Uterus (tissue), 4 donors: Measurements from ENCODE around the gene KCND3. TPM values are rescaled to one million over a fixed set of nuclear protein-coding genes. Genes with fewer than 3 reads are reported as not detected.

Experiments
- DNase-seq, 2 donors: peaks; one replicate each; pipeline ENCODE4 v3.0.0-alpha.2; 2019 to 2020
- H3K27ac ChIP-seq, 2 donors: fragments of 200-600 bp; sonication (generic); 1 replicate in 1 of 2; 2 replicates in 1 of 2; pipeline ENCODE4 v1.5.1; 2016 to 2018
- H3K27me3 ChIP-seq, 2 donors: fragments of 200-600 bp; sonication (generic); one replicate each; pipeline ENCODE4 v1.5.1; 2018 to 2019; ENCODE audit warnings: control low read depth in 1 of 2
- H3K36me3 ChIP-seq, 2 donors: fragments of 200-600 bp; sonication (generic); one replicate each; pipeline ENCODE4 v1.5.1; 2019; ENCODE audit warnings: control low read depth in 1 of 2
- H3K4me1 ChIP-seq, 2 donors: fragments of 200-600 bp; sonication (generic); one replicate each; pipeline ENCODE4 v1.5.1; 2018 to 2019; ENCODE audit warnings: control low read depth in 1 of 2
- H3K4me3 ChIP-seq, 2 donors: fragments of 200-600 bp; sonication (generic); 1 replicate in 1 of 2; 2 replicates in 1 of 2; pipeline ENCODE4 v1.5.1; 2018 to 2019; ENCODE audit warnings: mild to moderate bottlenecking in 1 of 2
- H3K9me3 ChIP-seq, 2 donors: fragments of 200-600 bp; sonication (generic); one replicate each; pipeline ENCODE4 v1.5.1; 2019; ENCODE audit warnings: control low read depth in 1 of 2
- CTCF ChIP-seq, 4 experiments: fragments of 200-600 bp in 2 of 4; fragments of 450-650 bp in 2 of 4; sonication (generic) in 2 of 4; IDR thresholded peaks; one replicate each; pipeline ENCODE4 v1.5.1; 2016 to 2019; ENCODE audit warnings: antibody characterized with exemption in 4 of 4, mild to moderate bottlenecking in 2 of 4, moderate library complexity in 1 of 4
- POLR2A ChIP-seq, 2 donors: fragments of 450-650 bp; IDR thresholded peaks; one replicate each; pipeline ENCODE4 v1.6.1; 2016; ENCODE audit warnings: antibody characterized with exemption in 2 of 2, mild to moderate bottlenecking in 1 of 2, moderate library complexity in 1 of 2
- intact Hi-C: fragments of 100-400 bp; cut with DNase I; formaldehyde crosslinking; loops from one replicate; pipeline ENCODE4 v1.15.1; 2023; ENCODE audit warnings: low total_unique reads
- total RNA-seq, 4 donors: library from RNA; depleted of rRNA in 3 of 4; stranded (reverse); fragments of >200 nt in 3 of 4; gene quantifications; one replicate each; pipeline versions ENCODE4 v1.1.0 to v1.2.4, GENCODE V29; 2014 to 2023
- donor health status: DM: yes; HTN: yes; CAD: no.

KCND3 gene
- total RNA-seq, 4 donors from 2014 or later, result 5.0 to 13.5 (median 7.2) TPM

GRCh38 chr1:111956155-111956771 lies 33.2 kb downstream of the KCND3 start:
- no peaks in the 10 kb centered on the region for H3K36me3 ChIP-seq
- H3K4me1 ChIP-seq, result no peaks in the 10 kb centered on the region
- H3K27ac ChIP-seq, result no peak overlapping the region
- no peaks in the 10 kb centered on the region for H3K9me3 ChIP-seq
- intact Hi-C loops, result no loop called here
- H3K27me3 ChIP-seq, result no peaks in the 10 kb centered on the region
- DNase-seq, result no peak
- H3K4me3 ChIP-seq, result no peak overlapping the region
- TF ChIP-seq CTCF (IDR thresholded peaks at IDR 0.05) (no peak), POLR2A (IDR thresholded peaks at IDR 0.05) (no peak)

- Histone ChIP-seq H3K4me3 (no peak overlapping the region), H3K4me1 (no peaks in the 10 kb centered on the region)
Observed at GRCh38 chr1:111955755-111956154, 33.7 kb downstream of the KCND3 start.

GRCh38 chr1:111953797-111954196 lies 35.7 kb downstream of the KCND3 start:
- Histone ChIP-seq H3K9me3 (no peaks in the 10 kb centered on the region), H3K4me3 (no peak overlapping the region), H3K36me3 (no peaks in the 10 kb centered on the region), H3K4me1 (no peaks in the 10 kb centered on the region), H3K27ac (no peak overlapping the region), H3K27me3 (no peaks in the 10 kb centered on the region)
- TF ChIP-seq CTCF (IDR thresholded peaks at IDR 0.05) (no peak), POLR2A (IDR thresholded peaks at IDR 0.05) (no peak)
- intact Hi-C loops, result no loop called here
- DNase-seq, result no peak

More at GRCh38 chr1:111955755-111956154, 33.7 kb downstream of the KCND3 start:
- Histone ChIP-seq H3K27me3 (no peaks in the 10 kb centered on the region), H3K27ac (no peak overlapping the region), H3K36me3 (no peaks in the 10 kb centered on the region), H3K9me3 (no peaks in the 10 kb centered on the region)
- intact Hi-C loops, result no loop called here
- no peak for TF ChIP-seq CTCF (IDR thresholded peaks at IDR 0.05)
- no peak for DNase-seq

GRCh38 chr1:111952125-111952657 lies 37.3 kb downstream of the KCND3 start:
- no peak overlapping the region for H3K27ac ChIP-seq
- no peaks in the 10 kb centered on the region for H3K27me3 ChIP-seq
- DNase-seq, result no peak
- H3K4me1 ChIP-seq, result no peaks in the 10 kb centered on the region
- H3K4me3 ChIP-seq, result no peak overlapping the region
- no peaks in the 10 kb centered on the region for H3K9me3 ChIP-seq
- H3K36me3 ChIP-seq, result no peaks in the 10 kb centered on the region
- TF ChIP-seq CTCF (IDR thresholded peaks at IDR 0.05) (no peak), POLR2A (IDR thresholded peaks at IDR 0.05) (no peak)
- intact Hi-C loops, result no loop called here

- no peaks in the 10 kb centered on the region for H3K36me3 ChIP-seq
- H3K27ac ChIP-seq, result peak overlapping the region; percentile 55 to 75
- H3K4me3 ChIP-seq, result no peak overlapping the region
- TF ChIP-seq CTCF (IDR thresholded peaks at IDR 0.05), result no peak
- TF ChIP-seq POLR2A (IDR thresholded peaks at IDR 0.05), result no peak
- no peaks in the 10 kb centered on the region for H3K4me1 ChIP-seq
- intact Hi-C loops, result no loop called here
- H3K9me3 ChIP-seq, result no peaks in the 10 kb centered on the region
- peak; percentile 59 to 69 for DNase-seq
- no peaks in the 10 kb centered on the region for H3K27me3 ChIP-seq
Observed at GRCh38 chr1:111948209-111949171, 41.0 kb downstream of the KCND3 start.
